H1 (cell line): ENCODE measurements around the gene OR56A4. TPM values are rescaled to one million over a fixed set of nuclear protein-coding genes. Genes with fewer than 3 reads are reported as not detected.

Experiments used
- CTCF ChIA-PET: fragments of 300-600 bp; sonication (Branson Sonifier 250); formaldehyde crosslinking; loops from one replicate; lab custom pipeline; 2021; ENCODE audit not compliant: partially characterized antibody; lab: Charles Lee
- POLR2A ChIA-PET: fragments of 300-600 bp; sonication (Branson Sonifier 250); formaldehyde crosslinking; loops from one replicate; lab custom pipeline; 2021; ENCODE audit warnings: inconsistent platforms; ENCODE audit not compliant: partially characterized antibody; lab: Charles Lee
- DNase-seq, 2 experiments: peaks; one replicate each; pipeline versions ENCODE4 v3.0.0 to v3.0.0-alpha.2; 2010 to 2022; ENCODE audit warnings: low spot score in 2 of 2, low read depth in 1 of 2, mixed read lengths in 1 of 2
- FAIRE-seq: peaks from 2 replicates; lab custom pipeline; 2011; peaks lifted over from hg19 to GRCh38; lab: Jason Lieb, UNC
- H2AFZ ChIP-seq: 2 replicates; pipeline ENCODE4 v1.8.1; 2012; ENCODE audit warnings: low read length, inconsistent platforms
- H2AK5ac ChIP-seq: 2 replicates; pipeline ENCODE4 v1.6.1; 2013; ENCODE audit warnings: low read depth, low read length
- H2BK120ac ChIP-seq: replicated peaks from 2 replicates; pipeline ENCODE3; 2013; ENCODE audit warnings: low read depth, low read length, inconsistent platforms
- H2BK12ac ChIP-seq: 2 replicates; pipeline ENCODE4 v1.6.1; 2013; ENCODE audit warnings: low read depth, low read length
- H2BK15ac ChIP-seq: 2 replicates; pipeline ENCODE4 v1.6.1; 2013; ENCODE audit warnings: low read length
- H2BK20ac ChIP-seq: 2 replicates; pipeline ENCODE4 v1.6.1; 2013; ENCODE audit warnings: low read length
- H2BK5ac ChIP-seq: 2 replicates; pipeline ENCODE4 v1.6.1; 2013; ENCODE audit warnings: low read depth, low read length
- H3K14ac ChIP-seq: 2 replicates; pipeline ENCODE4 v1.6.1; 2013; ENCODE audit warnings: inconsistent platforms; ENCODE audit not compliant: insufficient read length
- H3K18ac ChIP-seq: 2 replicates; pipeline ENCODE4 v1.6.1; 2013; ENCODE audit warnings: low read length; ENCODE audit errors: extremely low read depth
- H3K23ac ChIP-seq: 2 replicates; pipeline ENCODE4 v1.6.1; 2013; ENCODE audit warnings: inconsistent platforms; ENCODE audit not compliant: insufficient read length
- H3K23me2 ChIP-seq: 2 replicates; pipeline ENCODE4 v1.6.1; 2013; ENCODE audit warnings: low read depth, low read length
- H3K27ac ChIP-seq: 2 replicates; pipeline ENCODE4 v1.6.1; 2011; ENCODE audit warnings: low read depth, low read length, inconsistent platforms
- H3K27me3 ChIP-seq, 4 experiments: replicated peaks in 1 of 4; 1 replicate in 1 of 4; 2 replicates in 3 of 4; pipeline versions ENCODE4 v1.6.1 to v1.8.1; 2011 to 2013; ENCODE audit warnings: low read length in 3 of 4, mild to moderate bottlenecking in 3 of 4, inconsistent platforms in 2 of 4, mixed read lengths in 2 of 4, moderate library complexity in 1 of 4; ENCODE audit not compliant: control insufficient read depth in 3 of 4, insufficient read depth in 3 of 4; ENCODE audit errors: extremely low read depth in 1 of 4
- H3K36me3 ChIP-seq, 4 experiments: 2 replicates each; pipeline versions ENCODE4 v1.6.1 to v1.8.1; 2011 to 2013; ENCODE audit warnings: mild to moderate bottlenecking in 4 of 4, low read length in 3 of 4, moderate library complexity in 2 of 4, control low read depth in 1 of 4, inconsistent platforms in 1 of 4; ENCODE audit not compliant: insufficient read depth in 4 of 4, control insufficient read depth in 2 of 4
- H3K4ac ChIP-seq: replicated peaks from 2 replicates; pipeline ENCODE3; 2013; ENCODE audit warnings: low read length, low read depth, mixed read lengths, inconsistent platforms; ENCODE audit not compliant: insufficient read length
- H3K4me1 ChIP-seq, 4 experiments: replicated peaks in 1 of 4; 1 replicate in 1 of 4; 2 replicates in 3 of 4; pipeline versions ENCODE4 v1.6.1 to v1.8.1; 2011 to 2013; ENCODE audit warnings: low read length in 3 of 4, inconsistent platforms in 2 of 4, mixed read lengths in 1 of 4; ENCODE audit not compliant: insufficient read depth in 4 of 4, control insufficient read depth in 3 of 4
- H3K4me2 ChIP-seq, 2 experiments: 2 replicates each; pipeline versions ENCODE4 v1.6.1 to v1.8.1; 2011 to 2013; ENCODE audit warnings: low read depth in 2 of 2, low read length in 2 of 2, control low read depth in 1 of 2, inconsistent platforms in 1 of 2, mild to moderate bottlenecking in 1 of 2; ENCODE audit not compliant: insufficient read depth in 1 of 2
- H3K4me3 ChIP-seq, 4 experiments: fragments of 200-600, 300-600 bp in 1 of 4; sonication (generic), shearing (Covaris generic), sonication (Bioruptor Twin) in 1 of 4; 2 replicates each; pipeline versions ENCODE4 v1.5.1 to v1.8.1; 2011 to 2016; ENCODE audit warnings: low read length in 4 of 4, low read depth in 3 of 4, control low read depth in 2 of 4, inconsistent platforms in 2 of 4, mild to moderate bottlenecking in 2 of 4, mixed read lengths in 1 of 4, moderate library complexity in 1 of 4; ENCODE audit not compliant: insufficient read depth in 2 of 4; ENCODE audit errors: extremely low read depth in 1 of 4
- H3K56ac ChIP-seq: replicated peaks from 2 replicates; pipeline ENCODE3; 2013; ENCODE audit warnings: low read depth, mild to moderate bottlenecking, mixed read lengths, low read length, inconsistent platforms; ENCODE audit not compliant: insufficient read length
- H3K79me1 ChIP-seq: 2 replicates; pipeline ENCODE4 v1.6.1; 2013; ENCODE audit warnings: low read depth, low read length, control low read depth
- H3K79me2 ChIP-seq, 2 experiments: 2 replicates each; pipeline versions ENCODE4 v1.6.1 to v1.8.1; 2012 to 2013; ENCODE audit warnings: low read length in 2 of 2, mild to moderate bottlenecking in 2 of 2, inconsistent platforms in 1 of 2; ENCODE audit not compliant: insufficient read depth in 2 of 2, control insufficient read depth in 1 of 2
- H3K9ac ChIP-seq, 4 experiments: replicated peaks in 1 of 4; 1 replicate in 1 of 4; 2 replicates in 3 of 4; pipeline versions ENCODE4 v1.6.1 to v1.8.1; 2011 to 2013; ENCODE audit warnings: low read depth in 3 of 4, low read length in 3 of 4, control low read depth in 2 of 4, mild to moderate bottlenecking in 2 of 4, moderate library complexity in 2 of 4, inconsistent platforms in 1 of 4; ENCODE audit errors: extremely low read depth in 1 of 4
- H3K9me3 ChIP-seq, 2 experiments: 2 replicates each; pipeline versions ENCODE4 v1.6.1 to v1.8.1; 2012 to 2013; ENCODE audit warnings: mild to moderate bottlenecking in 2 of 2, moderate library complexity in 2 of 2, control low read depth in 1 of 2, inconsistent platforms in 1 of 2, low read depth in 1 of 2, low read length in 1 of 2, mixed read lengths in 1 of 2; ENCODE audit not compliant: insufficient read depth in 2 of 2
- H4K20me1 ChIP-seq, 2 experiments: replicated peaks in 1 of 2; 2 replicates each; pipeline versions ENCODE3 to v1.8.1; 2011 to 2013; ENCODE audit warnings: inconsistent platforms in 2 of 2, low read length in 2 of 2, mild to moderate bottlenecking in 1 of 2; ENCODE audit not compliant: insufficient read depth in 2 of 2, control insufficient read depth in 1 of 2
- H4K5ac ChIP-seq: 2 replicates; pipeline ENCODE4 v1.6.1; 2013; ENCODE audit warnings: low read length, low read depth, mixed read lengths, inconsistent platforms; ENCODE audit not compliant: insufficient read length
- H4K8ac ChIP-seq: 2 replicates; pipeline ENCODE4 v1.8.0; 2013; ENCODE audit warnings: mild to moderate bottlenecking, moderate library complexity, low read length, inconsistent platforms; ENCODE audit not compliant: insufficient read depth; ENCODE audit errors: extremely low read depth
- H4K91ac ChIP-seq: replicated peaks from 2 replicates; pipeline ENCODE3; 2013; ENCODE audit warnings: low read length, mixed read lengths, inconsistent platforms; ENCODE audit not compliant: insufficient read length
- BACH1 ChIP-seq: IDR thresholded peaks from 2 replicates; pipeline ENCODE4 v1.6.1; 2012; ENCODE audit warnings: low read length, improper control_type of control experiment
- CBX5 ChIP-seq: fragments of 300-800, 300-1000 bp; sonication (generic); IDR thresholded peaks from 2 replicates; pipeline ENCODE4 v1.7.1; 2016; ENCODE audit warnings: antibody characterized with exemption, low read length, low read depth
- CEBPB ChIP-seq: IDR thresholded peaks from 2 replicates; pipeline ENCODE4 v1.6.1; 2012; ENCODE audit warnings: low read depth, low read length
- CHD1 ChIP-seq: IDR thresholded peaks from 2 replicates; pipeline ENCODE4 v1.6.1; 2012; ENCODE audit warnings: low read depth, low read length, improper control_type of control experiment
- EGR1 ChIP-seq: IDR thresholded peaks from 2 replicates; pipeline ENCODE4 v1.6.1; 2011; ENCODE audit warnings: low read depth, low read length, borderline replicate concordance
- FOSL1 ChIP-seq: IDR thresholded peaks from 2 replicates; pipeline ENCODE4 v1.6.1; 2011; ENCODE audit warnings: mild to moderate bottlenecking, low read depth, low read length, moderate library complexity; ENCODE audit not compliant: insufficient read depth
- HDAC2 ChIP-seq, 2 experiments: fragments of 300-600 bp in 1 of 2; sonication (generic) in 1 of 2; IDR thresholded peaks; 2 replicates each; pipeline ENCODE4 v1.6.1; 2011 to 2012; ENCODE audit warnings: low read depth in 2 of 2, low read length in 2 of 2, mild to moderate bottlenecking in 2 of 2, moderate library complexity in 2 of 2, borderline replicate concordance in 1 of 2, inconsistent platforms in 1 of 2
- JUND ChIP-seq: IDR thresholded peaks from 2 replicates; pipeline ENCODE4 v1.6.1; 2011; ENCODE audit warnings: mild to moderate bottlenecking, improper control_type of control experiment, low read length
- KDM1A ChIP-seq: fragments of 200-600, 300-600 bp; sonication (generic); IDR thresholded peaks from 2 replicates; pipeline ENCODE4 v1.7.1; 2016; ENCODE audit warnings: mild to moderate bottlenecking, low read length, borderline replicate concordance
- KDM4A ChIP-seq: IDR thresholded peaks from one replicate; pipeline ENCODE4 v1.7.1; 2012; ENCODE audit warnings: low read depth, mild to moderate bottlenecking, moderate library complexity, low read length, inconsistent platforms; ENCODE audit not compliant: severe bottlenecking
- RAD21 ChIP-seq, 2 experiments: IDR thresholded peaks in 1 of 2; conservative IDR thresholded peaks in 1 of 2; 2 replicates each; pipeline ENCODE4 v1.6.1; 2011; ENCODE audit warnings: low read depth in 2 of 2, low read length in 2 of 2, improper control_type of control experiment in 1 of 2, inconsistent platforms in 1 of 2, mild to moderate bottlenecking in 1 of 2, moderate library complexity in 1 of 2
- TCF12 ChIP-seq: IDR thresholded peaks from 2 replicates; pipeline ENCODE4 v1.6.1; 2011; ENCODE audit warnings: low read depth, mild to moderate bottlenecking, low read length
- TEAD4 ChIP-seq: IDR thresholded peaks from 2 replicates; pipeline ENCODE4 v1.6.1; 2012; ENCODE audit warnings: low read depth, low read length, inconsistent platforms, mixed read lengths
- ZNF274 ChIP-seq: IDR thresholded peaks from 2 replicates; pipeline ENCODE4 v1.7.0; 2012; ENCODE audit warnings: low read length, borderline replicate concordance; ENCODE audit errors: extremely low read depth
- WGBS, 2 experiments: shearing (Covaris generic) in 1 of 2; methylation state at CpG; one replicate each; pipeline versions ENCODE4 v1.1.6 to v1.1.7; 2013 to 2015; ENCODE audit warnings: low lambda C conversion rate in 2 of 2, mixed read lengths in 2 of 2, inconsistent platforms in 1 of 2, low coverage in 1 of 2, missing lambda C conversion rate in 1 of 2; ENCODE audit not compliant: insufficient replicate concordance in 2 of 2, insufficient coverage in 1 of 2, insufficient read length in 1 of 2; ENCODE audit errors: extremely low coverage in 1 of 2, missing lambda C conversion rate in 1 of 2; 5-methylcytosine and 5-hydroxymethylcytosine counted together
- polyA plus RNA-seq, 7 experiments: library from polyadenylated mRNA; depleted of rRNA in 3 of 7; stranded (reverse) in 5 of 7; unstranded in 2 of 7; fragments of >200 nt in 5 of 7; fragments of 200-250 nt in 2 of 7; gene quantifications; 1 replicate in 5 of 7; 2 replicates in 1 of 7; 4 replicates in 1 of 7; pipeline versions ENCODE4 v1.2.1 to v1.2.3, GENCODE V29; 2011 to 2013; ENCODE audit warnings: missing spikeins in 2 of 7, mixed read lengths in 2 of 7
- total RNA-seq: library from RNA; stranded (reverse); fragmentation: NEBNext Ultra II Directional; extraction: Animal tissue kit (Norgen Biotek cat#: 25700); gene quantifications from 2 replicates; pipeline ENCODE4 v1.2.1, GENCODE V29; 2021

Gene OR56A4
- total and polyA plus RNA-seq, 2 of the 8 experiments (the other 6 are each of a cell fraction or from before 2014, with no cell fraction given): 0.15 TPM; not detected in 1

DNA sequence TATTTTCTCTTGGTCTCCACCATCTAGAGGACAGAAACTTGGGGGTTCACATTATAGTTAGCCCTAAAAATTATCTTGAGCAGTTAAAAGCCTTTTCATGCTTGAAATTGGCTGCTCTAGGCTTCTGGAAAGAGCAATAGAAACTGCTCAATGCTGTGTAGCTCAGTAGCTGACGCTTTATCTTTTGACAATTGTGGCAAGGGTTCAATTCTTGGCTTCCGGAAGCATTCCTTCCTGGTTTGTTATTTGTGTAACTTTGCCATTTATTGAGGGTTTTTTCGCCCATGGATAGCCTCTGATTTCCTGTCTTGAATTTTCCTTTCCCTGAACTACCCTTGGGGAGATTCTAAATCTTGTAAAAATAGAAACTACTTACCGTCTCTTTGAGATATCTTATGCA, 34.1 kb upstream of the OR56A4 start:
- no peak overlapping the region for H3K4me3 ChIP-seq
- H3K27ac ChIP-seq: no peak overlapping the region
- H3K9me3 ChIP-seq: no peaks in the 10 kb centered on the region
- ChIA-PET POLR2A (no interaction called here), CTCF (interaction anchor here (1.1 to 1.6 kb wide), 6 partner anchors 14 to 313 kb away, joined by 3 to 6 read pairs (median 4); no protein-coding TSS in a partner anchor)
- no peak overlapping the region for H4K5ac ChIP-seq
- no peaks in the 10 kb centered on the region; a peak in 1 of 7 replicates for H3K4me1 ChIP-seq
- no peaks in the 10 kb centered on the region for H4K20me1 ChIP-seq
- no peak overlapping the region for H3K4me2 ChIP-seq
- no peak overlapping the region for H2BK20ac ChIP-seq
- H2BK120ac ChIP-seq: no peak overlapping the region
- no peak overlapping the region for H2BK15ac ChIP-seq
- no peak overlapping the region for H2BK12ac ChIP-seq
- no peak overlapping the region for H2AK5ac ChIP-seq
- no peak for FAIRE-seq
- H3K4ac ChIP-seq: no peak overlapping the region
- no peak overlapping the region for H3K9ac ChIP-seq
- no peaks in the 10 kb centered on the region for H3K23me2 ChIP-seq
- no peak overlapping the region for H2AFZ ChIP-seq
- no peak overlapping the region for H3K18ac ChIP-seq
- H2BK5ac ChIP-seq: no peak overlapping the region
- WGBS, 2 experiments: 97% methylated on average over 4 of the region's 4 CpGs; no CpG with 5 or more reads in 1 of the 2 experiments
- H4K8ac ChIP-seq: no peak overlapping the region
- H3K27me3 ChIP-seq: no peaks in the 10 kb centered on the region
- H3K79me2 ChIP-seq: no peaks in the 10 kb centered on the region
- no peak overlapping the region for H3K23ac ChIP-seq
- H3K14ac ChIP-seq: no peak overlapping the region
- no peaks in the 10 kb centered on the region for H3K79me1 ChIP-seq
- no peak overlapping the region for H3K56ac ChIP-seq
- H4K91ac ChIP-seq: no peak overlapping the region
- no peaks in the 10 kb centered on the region for H3K36me3 ChIP-seq
- no peak for DNase-seq
- no peak for TF ChIP-seq FOSL1
- TF ChIP-seq HDAC2 (IDR thresholded peaks at IDR 0.05; ENCODE audit: borderline replicate concordance in 1 of 2, low read depth in 2 of 2, low read length in 2 of 2): no peak
- no peak for TF ChIP-seq CHD1
- TF ChIP-seq EGR1: no peak
- TF ChIP-seq RAD21 (IDR thresholded peaks at IDR 0.05 in 1 of 2, conservative IDR thresholded peaks at IDR 0.05 in 1 of 2; ENCODE audit: low read depth in 2 of 2, low read length in 2 of 2): no peak
- no peak for TF ChIP-seq JUND
- TF ChIP-seq TCF12: no peak
- no peak for TF ChIP-seq TEAD4
- TF ChIP-seq CBX5: no peak
- TF ChIP-seq KDM1A: no peak
- no peak for TF ChIP-seq ZNF274
- no peak for TF ChIP-seq KDM4A
- no peak for TF ChIP-seq CEBPB
- no peak for TF ChIP-seq BACH1
